Uterus (tissue), 2 donors: Measurements from ENCODE around the gene PPP1R10.

Source experiments
- CTCF ChIP-seq, 4 experiments: fragments of 200-600 bp in 2 of 4; fragments of 450-650 bp in 2 of 4; sonication (generic) in 2 of 4; IDR thresholded peaks; one replicate each; pipeline ENCODE4 v1.5.1; 2016 to 2019; ENCODE audit warnings: antibody characterized with exemption in 4 of 4, mild to moderate bottlenecking in 2 of 4, moderate library complexity in 1 of 4
- POLR2A ChIP-seq, 2 donors: fragments of 450-650 bp; IDR thresholded peaks; one replicate each; pipeline ENCODE4 v1.6.1; 2016; ENCODE audit warnings: antibody characterized with exemption in 2 of 2, mild to moderate bottlenecking in 1 of 2, moderate library complexity in 1 of 2

GRCh38 chr6:30568245-30568644 is 48.8 kb downstream of the PPP1R10 start:
- TF ChIP-seq CTCF (IDR thresholded peaks at IDR 0.05) (no peak), POLR2A (IDR thresholded peaks at IDR 0.05) (no peak)
